ENCODE data around the gene COPG2. TPM values are rescaled to one million over a fixed set of nuclear protein-coding genes. Genes with fewer than 3 reads are reported as not detected.

The COPG2 gene
- total and polyA plus RNA-seq, 12 donors: 5.3 to 27.2 (median 22.9) TPM

DNA sequence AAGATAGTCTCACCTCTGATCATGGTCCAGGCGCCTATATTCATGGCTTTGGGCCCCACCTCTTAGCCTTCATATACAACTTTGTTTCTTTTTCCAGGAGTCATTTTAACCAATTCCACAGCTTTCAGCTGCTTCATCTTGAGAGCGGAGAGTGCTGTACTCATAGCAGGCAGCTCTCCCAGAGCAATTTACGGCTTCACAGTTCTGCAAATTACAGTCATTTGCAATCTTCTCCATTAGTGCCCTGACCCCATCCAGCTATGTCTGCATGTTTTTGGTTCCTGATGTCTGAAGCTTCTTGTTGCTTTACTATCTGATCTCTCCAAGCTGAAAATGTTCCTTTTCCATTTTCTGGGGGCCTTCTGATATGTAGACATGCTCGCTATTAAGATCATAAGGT lies 194.7 kb downstream of the COPG2 start:
- DNase-seq: no peak
- Histone ChIP-seq H3K36me3 (no peaks in the 10 kb centered on the region), H3K4me3 (no peak overlapping the region), H3K9me3 (peaks cover 0 to 16% (median 5%) of the 10 kb centered on the region in 11 donors), H3K27ac (peak overlapping the region in 1 of 10 donors; percentile 67), H3K4me1 (peaks cover 0 to 10% (median 0%) of the 10 kb centered on the region in 9 donors), H3K27me3 (no peaks in the 10 kb centered on the region)
- WGBS, 2 donors: 86 to 88% methylated on average over 4 of the region's 4 CpGs
- TF ChIP-seq, protein P1, sequence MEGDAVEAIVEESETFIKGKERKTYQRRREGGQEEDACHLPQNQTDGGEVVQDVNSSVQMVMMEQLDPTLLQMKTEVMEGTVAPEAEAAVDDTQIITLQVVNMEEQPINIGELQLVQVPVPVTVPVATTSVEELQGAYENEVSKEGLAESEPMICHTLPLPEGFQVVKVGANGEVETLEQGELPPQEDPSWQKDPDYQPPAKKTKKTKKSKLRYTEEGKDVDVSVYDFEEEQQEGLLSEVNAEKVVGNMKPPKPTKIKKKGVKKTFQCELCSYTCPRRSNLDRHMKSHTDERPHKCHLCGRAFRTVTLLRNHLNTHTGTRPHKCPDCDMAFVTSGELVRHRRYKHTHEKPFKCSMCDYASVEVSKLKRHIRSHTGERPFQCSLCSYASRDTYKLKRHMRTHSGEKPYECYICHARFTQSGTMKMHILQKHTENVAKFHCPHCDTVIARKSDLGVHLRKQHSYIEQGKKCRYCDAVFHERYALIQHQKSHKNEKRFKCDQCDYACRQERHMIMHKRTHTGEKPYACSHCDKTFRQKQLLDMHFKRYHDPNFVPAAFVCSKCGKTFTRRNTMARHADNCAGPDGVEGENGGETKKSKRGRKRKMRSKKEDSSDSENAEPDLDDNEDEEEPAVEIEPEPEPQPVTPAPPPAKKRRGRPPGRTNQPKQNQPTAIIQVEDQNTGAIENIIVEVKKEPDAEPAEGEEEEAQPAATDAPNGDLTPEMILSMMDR (IDR thresholded peaks at IDR 0.05): no peak
- intact Hi-C loops (cut with DNase I): no loop called here
- ATAC-seq: peak in 1 of 8 donors; percentile 29

DNA sequence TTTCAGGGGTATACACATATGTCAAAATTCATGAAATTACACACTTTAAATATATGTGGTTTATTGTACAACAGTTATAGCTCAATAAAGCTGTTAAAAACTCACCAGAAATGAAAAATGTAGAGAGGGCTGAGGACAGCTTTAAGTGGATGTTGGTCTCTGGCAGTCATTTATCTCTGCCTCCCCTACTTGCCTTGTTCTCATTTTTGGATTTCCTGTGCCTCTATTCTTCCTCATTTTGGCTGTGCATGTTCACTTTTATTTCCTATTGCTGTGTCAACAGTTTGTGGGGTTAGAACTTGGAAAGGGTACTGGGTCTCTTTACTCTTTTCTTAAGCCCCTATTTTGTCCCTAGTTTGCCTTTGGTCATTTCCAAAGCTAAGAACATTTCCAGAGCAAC lies 195.3 kb downstream of the COPG2 start:
- DNase-seq: no peak
- TF ChIP-seq, protein P1 (IDR thresholded peaks at IDR 0.05): no peak
- H3K27me3 ChIP-seq: no peaks in the 10 kb centered on the region
- no peak overlapping the region for H3K4me3 ChIP-seq
- H3K27ac ChIP-seq: peak overlapping the region in 1 of 10 donors; percentile 67
- H3K9me3 ChIP-seq: peaks cover 0 to 11% (median 5%) of the 10 kb centered on the region in 11 donors
- ATAC-seq: peak in 2 of 8 donors; percentile 16 to 25
- H3K36me3 ChIP-seq: no peaks in the 10 kb centered on the region
- H3K4me1 ChIP-seq: peaks cover 0 to 10% (median 0%) of the 10 kb centered on the region in 9 donors
- intact Hi-C loops (cut with DNase I): no loop called here

DNA sequence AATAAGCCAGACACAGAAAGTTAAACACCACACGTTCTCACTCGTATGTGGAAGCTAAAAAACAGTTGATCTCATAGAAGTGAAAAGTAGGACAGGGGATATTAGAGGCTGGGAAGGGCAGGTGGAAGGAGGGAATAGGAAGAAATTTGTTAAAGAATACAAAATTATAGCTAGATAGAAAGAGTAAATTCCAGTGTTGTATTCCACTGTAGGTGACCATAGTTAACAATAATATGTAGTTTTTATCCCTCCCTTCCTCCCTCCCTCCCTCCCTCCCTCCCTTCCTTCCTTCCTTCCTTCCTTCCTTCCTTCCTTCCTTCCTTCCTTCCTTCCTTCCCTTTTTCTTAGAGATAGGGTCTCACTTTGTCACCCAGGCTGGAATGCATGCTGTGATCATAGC lies 196.6 kb downstream of the COPG2 start:
- 72 to 81% methylated on average over 2 of the region's 2 CpGs for WGBS, 2 donors

DNA sequence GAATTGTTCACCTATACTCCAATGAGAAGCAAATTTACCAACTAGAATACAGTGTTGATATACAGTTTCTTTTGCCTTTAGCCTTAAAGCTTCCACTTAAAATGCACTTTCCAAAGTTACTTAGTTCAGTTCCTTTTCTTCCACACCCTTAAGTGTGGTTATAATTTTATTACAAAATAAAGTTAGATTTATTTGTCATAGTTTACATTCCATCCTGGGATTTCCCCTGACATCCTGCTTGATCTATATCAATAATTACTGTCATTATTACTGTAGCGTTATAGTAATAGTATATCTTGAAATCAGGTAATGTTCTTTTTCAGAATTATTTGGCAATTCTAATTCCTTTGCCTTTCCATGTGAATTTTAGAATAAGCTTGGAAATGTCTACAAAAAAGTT lies 199.9 kb downstream of the COPG2 start:
- WGBS, 2 donors: 93 to 94% methylated on average over 1 of the region's 1 CpG
- Histone ChIP-seq H3K36me3 (no peaks in the 10 kb centered on the region), H3K27me3 (no peaks in the 10 kb centered on the region), H3K27ac (no peak overlapping the region), H3K4me3 (no peak overlapping the region), H3K4me1 (peaks cover 0 to 2% (median 0%) of the 10 kb centered on the region in 9 donors), H3K9me3 (peaks cover 0 to 10% (median 0%) of the 10 kb centered on the region in 11 donors)
- TF ChIP-seq, protein P1 (IDR thresholded peaks at IDR 0.05): no peak
- intact Hi-C loops (cut with DNase I): no loop called here
- DNase-seq (no peak), ATAC-seq (no peak)

More for the DNA sequence above, 196.6 kb downstream of the COPG2 start:
- no peaks in the 10 kb centered on the region for H3K9me3 ChIP-seq
- peaks cover 0 to 10% (median 0%) of the 10 kb centered on the region in 9 donors for H3K4me1 ChIP-seq
- intact Hi-C loops (cut with DNase I): no loop called here
- H3K27ac ChIP-seq: no peak overlapping the region
- H3K4me3 ChIP-seq: no peak overlapping the region
- no peak for ATAC-seq
- DNase-seq: no peak
- no peaks in the 10 kb centered on the region for H3K36me3 ChIP-seq
- TF ChIP-seq, protein P1 (IDR thresholded peaks at IDR 0.05): no peak
- no peaks in the 10 kb centered on the region for H3K27me3 ChIP-seq
